ENCODE results near the gene DPP10. TPM values are rescaled to one million over a fixed set of nuclear protein-coding genes. Genes with fewer than 3 reads are reported as not detected.
A peak's percentile ranks its signal among the peaks of the same experiment; 100 is the strongest.

Gene DPP10
- total RNA-seq, 1 experiment from 2014 or later = not detected

DNA sequence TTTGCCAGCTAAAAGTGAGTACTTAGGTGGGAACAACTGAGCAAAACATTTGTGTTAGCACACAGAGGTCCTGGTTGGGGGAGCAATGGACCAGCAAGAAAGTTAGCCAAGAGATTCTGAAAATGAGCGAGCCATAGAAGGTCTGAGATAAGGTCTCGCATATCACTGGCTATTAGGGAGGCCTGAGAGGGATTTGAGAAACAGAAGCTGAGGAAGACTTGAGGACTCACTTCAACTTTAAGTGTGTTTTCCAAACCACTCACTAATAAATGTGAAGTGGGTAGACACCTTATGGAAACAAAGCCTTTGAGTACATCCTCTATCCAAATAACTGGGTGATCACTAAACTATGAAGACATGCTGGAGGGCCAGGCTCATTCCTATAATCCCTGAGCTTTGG is 958.5 kb downstream of the DPP10 start:
- no peaks in the 10 kb centered on the region for H3K27me3 ChIP-seq (ENCODE audit: control insufficient read depth, insufficient read depth, low read length)
- no peak overlapping the region for H3K27ac ChIP-seq (ENCODE audit: low read length)
- no peaks in the 10 kb centered on the region for H3K9me3 ChIP-seq (ENCODE audit: control insufficient read depth, insufficient read depth, low read depth, low read length)
- ChIA-PET POLR2A (no interaction called here), CTCF (no interaction called here)
- DNase-seq (ENCODE audit: low read depth, low spot score) = no peak
- TF ChIP-seq TCF7L2 (IDR thresholded peaks at IDR 0.05; ENCODE audit: low read depth, low read length) (no peak), SIN3A (IDR thresholded peaks at IDR 0.05; ENCODE audit: borderline replicate concordance, insufficient read depth, low read depth, low read length) (no peak)
- H3K36me3 ChIP-seq (ENCODE audit: control insufficient read depth, insufficient read depth, low read length) = no peaks in the 10 kb centered on the region
- no TSS peak for BruUV-seq (replicated peaks)
- no peak overlapping the region for H3K4me3 ChIP-seq (ENCODE audit: low read depth in 2 of 2, low read length in 2 of 2)
- intact Hi-C loops (cut with micrococcal nuclease; ENCODE audit: unreplicated experiment) (no loop called here), in situ Hi-C loops (cut with HindIII; ENCODE audit: low pct_unique_long_range_greater_than_20kb, low sequenced_read_pairs) (no loop called here)
- no peaks in the 10 kb centered on the region for H3K4me1 ChIP-seq (ENCODE audit: control insufficient read depth, insufficient read depth, low read length)
- no peak for ATAC-seq

- CTCF ChIA-PET = no interaction called here
Measured at GRCh38 chr2:115412501-115412900, 970.1 kb downstream of the DPP10 start.

More at GRCh38 chr2:115412501-115412900, 970.1 kb downstream of the DPP10 start:
- Histone ChIP-seq H3K4me1 (ENCODE audit: control insufficient read depth, insufficient read depth, low read length) (no peaks in the 10 kb centered on the region), H3K9me3 (ENCODE audit: control insufficient read depth, insufficient read depth, low read depth, low read length) (no peaks in the 10 kb centered on the region), H3K27me3 (ENCODE audit: control insufficient read depth, insufficient read depth, low read length) (no peaks in the 10 kb centered on the region), H3K27ac (ENCODE audit: low read length) (no peak overlapping the region), H3K4me3 (ENCODE audit: low read depth in 2 of 2, low read length in 2 of 2) (no peak overlapping the region), H3K36me3 (ENCODE audit: control insufficient read depth, insufficient read depth, low read length) (no peaks in the 10 kb centered on the region)
- in situ Hi-C loops (cut with HindIII; ENCODE audit: low pct_unique_long_range_greater_than_20kb, low sequenced_read_pairs) = no loop called here
- POLR2A ChIA-PET = no interaction called here
- intact Hi-C loops (cut with micrococcal nuclease; ENCODE audit: unreplicated experiment) = no loop called here
- peak; percentile 7 for DNase-seq (ENCODE audit: low read depth, low spot score)
- BruUV-seq (replicated peaks) = no TSS peak
- TF ChIP-seq TCF7L2 (IDR thresholded peaks at IDR 0.05; ENCODE audit: low read depth, low read length) (no peak), REST (IDR thresholded peaks at IDR 0.05; ENCODE audit: insufficient read depth in 1 of 2, low read depth in 2 of 2, low read length in 1 of 2) (no peak), SIN3A (IDR thresholded peaks at IDR 0.05; ENCODE audit: borderline replicate concordance, insufficient read depth, low read depth, low read length) (no peak), POLR2AphosphoS5 (IDR thresholded peaks at IDR 0.05; ENCODE audit: low read depth, low read length) (no peak)
- TF ChIP-seq, protein P1, sequence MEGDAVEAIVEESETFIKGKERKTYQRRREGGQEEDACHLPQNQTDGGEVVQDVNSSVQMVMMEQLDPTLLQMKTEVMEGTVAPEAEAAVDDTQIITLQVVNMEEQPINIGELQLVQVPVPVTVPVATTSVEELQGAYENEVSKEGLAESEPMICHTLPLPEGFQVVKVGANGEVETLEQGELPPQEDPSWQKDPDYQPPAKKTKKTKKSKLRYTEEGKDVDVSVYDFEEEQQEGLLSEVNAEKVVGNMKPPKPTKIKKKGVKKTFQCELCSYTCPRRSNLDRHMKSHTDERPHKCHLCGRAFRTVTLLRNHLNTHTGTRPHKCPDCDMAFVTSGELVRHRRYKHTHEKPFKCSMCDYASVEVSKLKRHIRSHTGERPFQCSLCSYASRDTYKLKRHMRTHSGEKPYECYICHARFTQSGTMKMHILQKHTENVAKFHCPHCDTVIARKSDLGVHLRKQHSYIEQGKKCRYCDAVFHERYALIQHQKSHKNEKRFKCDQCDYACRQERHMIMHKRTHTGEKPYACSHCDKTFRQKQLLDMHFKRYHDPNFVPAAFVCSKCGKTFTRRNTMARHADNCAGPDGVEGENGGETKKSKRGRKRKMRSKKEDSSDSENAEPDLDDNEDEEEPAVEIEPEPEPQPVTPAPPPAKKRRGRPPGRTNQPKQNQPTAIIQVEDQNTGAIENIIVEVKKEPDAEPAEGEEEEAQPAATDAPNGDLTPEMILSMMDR (IDR thresholded peaks at IDR 0.05) = no peak
- no peak for ATAC-seq
